Lower leg skin (tissue), 4 donors: ENCODE measurements around the gene ADORA1. TPM values are rescaled to one million over a fixed set of nuclear protein-coding genes. Genes with fewer than 3 reads are reported as not detected.

Experiments used
- DNase-seq, 2 donors: peaks; one replicate each; pipeline ENCODE4 v3.0.0-alpha.2; 2019; ENCODE audit warnings: low spot score in 2 of 2
- H3K4me3 ChIP-seq: fragments of 200-600 bp; sonication (generic); 2 replicates; pipeline ENCODE4 v1.5.1; 2017; ENCODE audit warnings: mild to moderate bottlenecking, low read depth; ENCODE audit not compliant: poor library complexity, severe bottlenecking
- POLR2A ChIP-seq, 2 donors: fragments of 450-650 bp; IDR thresholded peaks; one replicate each; pipeline ENCODE4 v1.6.1; 2016 to 2017; ENCODE audit warnings: antibody characterized with exemption in 2 of 2, mild to moderate bottlenecking in 1 of 2, moderate library complexity in 1 of 2
- WGBS, 2 donors: methylation state at CpG; one replicate each; pipeline ENCODE4 v1.1.5; 2018; 5-methylcytosine and 5-hydroxymethylcytosine counted together
- intact Hi-C: fragments of 100-400 bp; cut with DNase I; formaldehyde crosslinking; loops from one replicate; pipeline ENCODE4 v1.15.0; 2023; ENCODE audit warnings: low total_unique reads
- total RNA-seq, 4 donors: library from RNA; depleted of rRNA; stranded (reverse); fragments of >200 nt; gene quantifications; one replicate each; pipeline ENCODE4 v1.1.0, GENCODE V29; 2016
- TF ChIP-seq, protein P1 (sequence below), 3 donors: fragments of 450-650 bp; IDR thresholded peaks; one replicate each; pipeline ENCODE4 v1.5.1; 2016; ENCODE audit warnings: antibody characterized with exemption in 3 of 3, mild to moderate bottlenecking in 3 of 3, moderate library complexity in 2 of 3

Gene ADORA1
- total RNA-seq, 4 donors from 2014 or later: 1.8 to 7.7 (median 5.3) TPM

- WGBS, 2 donors: 82 to 86% methylated on average over 3 of the region's 3 CpGs
- no peak for DNase-seq
- intact Hi-C loops: loop anchor here (5.0 kb wide), 1 partner anchor 949 kb away; no protein-coding TSS in a partner anchor
- no peak overlapping the region for H3K4me3 ChIP-seq
- TF ChIP-seq, protein P1, sequence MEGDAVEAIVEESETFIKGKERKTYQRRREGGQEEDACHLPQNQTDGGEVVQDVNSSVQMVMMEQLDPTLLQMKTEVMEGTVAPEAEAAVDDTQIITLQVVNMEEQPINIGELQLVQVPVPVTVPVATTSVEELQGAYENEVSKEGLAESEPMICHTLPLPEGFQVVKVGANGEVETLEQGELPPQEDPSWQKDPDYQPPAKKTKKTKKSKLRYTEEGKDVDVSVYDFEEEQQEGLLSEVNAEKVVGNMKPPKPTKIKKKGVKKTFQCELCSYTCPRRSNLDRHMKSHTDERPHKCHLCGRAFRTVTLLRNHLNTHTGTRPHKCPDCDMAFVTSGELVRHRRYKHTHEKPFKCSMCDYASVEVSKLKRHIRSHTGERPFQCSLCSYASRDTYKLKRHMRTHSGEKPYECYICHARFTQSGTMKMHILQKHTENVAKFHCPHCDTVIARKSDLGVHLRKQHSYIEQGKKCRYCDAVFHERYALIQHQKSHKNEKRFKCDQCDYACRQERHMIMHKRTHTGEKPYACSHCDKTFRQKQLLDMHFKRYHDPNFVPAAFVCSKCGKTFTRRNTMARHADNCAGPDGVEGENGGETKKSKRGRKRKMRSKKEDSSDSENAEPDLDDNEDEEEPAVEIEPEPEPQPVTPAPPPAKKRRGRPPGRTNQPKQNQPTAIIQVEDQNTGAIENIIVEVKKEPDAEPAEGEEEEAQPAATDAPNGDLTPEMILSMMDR (IDR thresholded peaks at IDR 0.05): no peak
These were observed 10.5 kb downstream of the ADORA1 start for GRCh38 chr1:203138066-203138465.

DNA sequence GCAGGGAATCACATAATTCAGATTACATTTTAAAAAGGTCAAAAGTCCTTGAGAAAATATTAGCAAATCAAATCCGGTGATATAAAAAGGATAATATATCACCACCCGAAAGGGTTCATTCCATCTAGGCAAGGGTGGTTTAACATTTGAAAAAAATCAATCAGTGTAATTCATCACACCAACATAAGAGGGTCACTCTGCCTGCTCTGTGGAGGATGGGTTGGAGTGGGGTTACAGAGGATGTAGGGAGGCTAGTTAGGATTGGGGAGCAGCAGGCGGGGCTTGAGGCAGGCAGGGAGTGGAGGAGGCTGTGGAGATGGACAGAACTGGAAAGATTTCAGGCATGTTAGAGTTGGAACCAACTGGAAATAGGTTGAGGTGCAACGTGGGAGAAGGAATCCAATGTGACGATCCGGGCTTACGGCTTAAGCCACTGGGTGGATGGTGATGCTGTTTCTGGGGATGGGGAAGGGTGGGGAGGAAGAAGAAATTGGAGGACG, 12.5 kb downstream of the ADORA1 start:
- WGBS, 2 donors: 83 to 86% methylated on average over 8 of the region's 8 CpGs
- no peak for TF ChIP-seq POLR2A (IDR thresholded peaks at IDR 0.05)
- TF ChIP-seq, protein P1 (IDR thresholded peaks at IDR 0.05): no peak
- H3K4me3 ChIP-seq: no peak overlapping the region
- intact Hi-C loops: loop anchor here (5.0 kb wide), 1 partner anchor 947 kb away; no protein-coding TSS in a partner anchor
- no peak for DNase-seq

DNA sequence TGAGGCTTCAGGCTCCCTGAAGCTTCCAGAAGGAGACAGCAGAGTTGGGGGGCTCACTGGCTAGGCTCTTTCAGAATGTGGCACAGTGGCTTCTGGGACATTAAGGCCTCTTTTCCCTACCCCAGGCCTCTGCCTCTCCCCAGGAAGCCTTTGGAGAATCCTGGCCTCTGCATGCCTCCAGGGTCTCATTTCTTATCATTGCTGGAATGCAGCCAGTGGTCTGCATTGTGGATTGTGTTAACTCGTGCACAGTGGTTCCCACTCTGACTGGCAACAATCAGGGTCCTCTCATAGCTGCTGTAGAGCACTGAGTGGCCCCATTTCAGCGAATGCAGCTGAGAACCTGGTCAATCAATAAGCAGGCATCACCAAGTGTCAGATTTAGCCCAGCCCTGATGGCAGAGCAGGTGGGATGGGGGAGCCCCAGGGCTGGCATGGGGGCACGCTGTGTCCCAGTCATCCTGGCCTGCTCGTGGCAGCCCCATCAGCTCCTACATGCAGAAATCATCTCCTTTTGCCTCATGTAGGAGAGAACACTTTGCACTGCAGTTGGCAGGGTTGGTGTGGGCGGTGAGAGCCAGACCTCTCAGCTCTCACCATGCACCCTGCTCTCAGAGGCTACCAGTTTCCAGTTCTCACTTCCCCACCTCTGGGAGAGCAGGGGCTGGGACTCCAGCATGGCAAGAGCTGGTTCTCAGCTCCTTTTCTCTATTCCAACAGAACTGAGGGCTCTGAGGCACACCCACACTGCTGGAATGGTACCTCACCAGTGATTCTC, 13.4 kb downstream of the ADORA1 start:
- DNase-seq: no peak
- WGBS, 2 donors: 68 to 80% methylated on average over 5 of the region's 5 CpGs
- TF ChIP-seq, protein P1 (IDR thresholded peaks at IDR 0.05): no peak
- no peak for TF ChIP-seq POLR2A (IDR thresholded peaks at IDR 0.05)
- no peak overlapping the region for H3K4me3 ChIP-seq
- intact Hi-C loops: no loop called here

GRCh38 chr1:203142124-203142523, 14.6 kb downstream of the ADORA1 start:
- no peak overlapping the region for H3K4me3 ChIP-seq
- WGBS, 2 donors: 88 to 89% methylated on average over 6 of the region's 6 CpGs
- TF ChIP-seq POLR2A (IDR thresholded peaks at IDR 0.05): no peak
- TF ChIP-seq, protein P1 (IDR thresholded peaks at IDR 0.05): no peak
- intact Hi-C loops: no loop called here
- DNase-seq: no peak

DNA sequence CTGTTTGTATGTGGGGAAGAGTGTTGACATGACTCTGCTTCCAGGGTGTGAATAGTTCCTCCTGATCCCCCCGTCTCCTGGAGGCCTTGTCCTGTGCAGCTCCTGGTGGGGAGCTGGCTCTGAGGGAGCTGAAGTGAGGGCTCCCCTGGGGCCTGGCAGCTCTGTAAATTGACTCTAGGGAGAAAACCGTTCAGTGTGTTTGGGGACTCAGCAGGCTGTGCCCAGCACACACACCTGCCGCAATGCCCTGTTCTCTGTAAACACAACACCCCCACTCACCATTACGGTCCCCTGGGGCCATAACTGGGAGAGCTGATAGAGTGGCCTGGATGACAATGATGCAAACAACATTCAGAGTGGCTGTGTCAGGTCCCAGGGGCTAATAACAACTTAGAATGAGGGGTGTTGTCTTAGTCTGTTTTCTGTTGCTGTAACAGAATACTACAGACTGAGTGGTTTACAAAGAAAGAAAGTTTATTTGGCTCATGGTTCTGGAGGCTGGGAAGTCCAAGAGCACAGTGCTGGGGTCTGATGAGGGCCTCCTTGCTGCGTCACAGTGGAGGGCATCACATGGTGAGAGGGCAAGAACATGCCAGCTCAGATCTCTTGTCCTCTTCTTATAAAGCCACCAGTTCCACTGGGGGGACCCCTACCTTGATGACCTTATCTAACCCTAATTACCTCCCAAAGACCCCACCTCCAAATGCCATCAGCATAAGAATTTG, 15.3 kb downstream of the ADORA1 start:
- intact Hi-C loops: no loop called here
- TF ChIP-seq, protein P1 (IDR thresholded peaks at IDR 0.05): no peak
- no peak for TF ChIP-seq POLR2A (IDR thresholded peaks at IDR 0.05)
- no peak for DNase-seq
- 89 to 90% methylated on average over 5 of the region's 5 CpGs for WGBS, 2 donors
- H3K4me3 ChIP-seq: no peak overlapping the region
